ENCODE measurements around the gene NR2C1. TPM values are rescaled to one million over a fixed set of nuclear protein-coding genes. Genes with fewer than 3 reads are reported as not detected.
"Not testable (repeated sequence)": the region's sequence is repeated elsewhere in the genome, so short reads cannot be mapped to it uniquely, and the experiment has no call there.

The NR2C1 gene
- polyA plus RNA-seq, 1 donor, result 44.4 TPM

DNA sequence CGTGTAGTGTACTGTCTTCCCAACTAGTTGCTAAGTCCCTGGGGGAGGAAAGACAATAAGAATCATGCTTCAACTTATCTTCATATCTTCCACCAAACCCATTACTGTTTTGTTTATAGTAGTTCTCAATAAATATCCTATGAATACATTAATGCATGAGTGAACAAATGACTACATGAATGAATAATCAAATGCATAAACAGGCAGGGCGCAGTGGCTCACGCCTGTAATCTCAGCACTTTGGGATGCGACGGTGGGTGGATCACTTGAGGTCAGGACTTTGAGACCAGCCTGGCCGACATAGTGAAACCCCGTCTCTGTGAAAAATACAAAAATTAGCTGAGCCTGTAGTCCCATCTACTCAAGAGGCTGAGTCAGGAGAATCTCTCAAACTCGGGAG is 32.1 kb upstream of the NR2C1 start:
- no peaks in the 10 kb centered on the region for H3K27me3 ChIP-seq (ENCODE audit: control insufficient read depth, insufficient read depth, low read length)
- H3K4me1 ChIP-seq (ENCODE audit: control insufficient read depth, insufficient read depth, low read length), result peaks cover 4% of the 10 kb centered on the region
- no peaks in the 10 kb centered on the region for H3K9me3 ChIP-seq (ENCODE audit: control insufficient read depth, low read depth, low read length)
- DNase-seq, result no peak
- WGBS (ENCODE audit: insufficient coverage, low lambda C conversion rate), result no CpG with 5 or more reads among the region's 8 CpGs
- H3K36me3 ChIP-seq (ENCODE audit: control insufficient read depth, insufficient read depth, low read length), result peaks cover 32% of the 10 kb centered on the region
- no peak overlapping the region for H3K4me3 ChIP-seq (ENCODE audit: low read length)
- no peak overlapping the region for H3K27ac ChIP-seq (ENCODE audit: low read length)

DNA sequence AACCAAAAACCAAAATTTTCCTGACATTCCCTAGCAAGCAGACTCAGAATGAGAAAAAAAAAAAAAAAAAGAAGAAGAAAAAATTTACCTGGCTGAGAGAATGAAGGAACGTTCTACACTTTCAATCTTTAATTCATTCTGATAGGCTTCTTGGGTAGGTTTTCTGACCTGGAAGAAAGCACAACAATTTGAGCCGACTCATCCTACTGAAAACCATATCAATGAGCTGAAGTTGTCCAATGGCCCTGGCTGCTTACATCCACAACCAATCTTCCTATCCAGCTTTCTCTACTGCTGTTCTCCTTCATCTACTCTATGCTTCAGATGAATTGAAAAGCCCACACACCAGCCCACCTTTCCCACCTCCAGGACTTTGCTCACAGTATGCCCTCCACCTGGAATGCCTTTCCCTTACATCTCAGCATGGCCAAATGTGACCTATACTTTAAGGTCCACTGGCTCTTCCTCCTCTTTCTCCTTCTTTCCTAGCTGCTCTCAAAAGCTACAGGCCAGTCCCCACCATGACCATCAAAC is 31.6 kb upstream of the NR2C1 start:
- Histone ChIP-seq H3K27ac (ENCODE audit: low read length) (no peak overlapping the region), H3K4me1 (ENCODE audit: control insufficient read depth, insufficient read depth, low read length) (peaks cover 4% of the 10 kb centered on the region), H3K27me3 (ENCODE audit: control insufficient read depth, insufficient read depth, low read length) (no peaks in the 10 kb centered on the region), H3K4me3 (ENCODE audit: low read length) (no peak overlapping the region), H3K36me3 (ENCODE audit: control insufficient read depth, insufficient read depth, low read length) (peaks cover 32% of the 10 kb centered on the region), H3K9me3 (ENCODE audit: control insufficient read depth, low read depth, low read length) (no peaks in the 10 kb centered on the region)
- no CpG with 5 or more reads among the region's 2 CpGs for WGBS (ENCODE audit: insufficient coverage, low lambda C conversion rate)
- no peak for DNase-seq

DNA sequence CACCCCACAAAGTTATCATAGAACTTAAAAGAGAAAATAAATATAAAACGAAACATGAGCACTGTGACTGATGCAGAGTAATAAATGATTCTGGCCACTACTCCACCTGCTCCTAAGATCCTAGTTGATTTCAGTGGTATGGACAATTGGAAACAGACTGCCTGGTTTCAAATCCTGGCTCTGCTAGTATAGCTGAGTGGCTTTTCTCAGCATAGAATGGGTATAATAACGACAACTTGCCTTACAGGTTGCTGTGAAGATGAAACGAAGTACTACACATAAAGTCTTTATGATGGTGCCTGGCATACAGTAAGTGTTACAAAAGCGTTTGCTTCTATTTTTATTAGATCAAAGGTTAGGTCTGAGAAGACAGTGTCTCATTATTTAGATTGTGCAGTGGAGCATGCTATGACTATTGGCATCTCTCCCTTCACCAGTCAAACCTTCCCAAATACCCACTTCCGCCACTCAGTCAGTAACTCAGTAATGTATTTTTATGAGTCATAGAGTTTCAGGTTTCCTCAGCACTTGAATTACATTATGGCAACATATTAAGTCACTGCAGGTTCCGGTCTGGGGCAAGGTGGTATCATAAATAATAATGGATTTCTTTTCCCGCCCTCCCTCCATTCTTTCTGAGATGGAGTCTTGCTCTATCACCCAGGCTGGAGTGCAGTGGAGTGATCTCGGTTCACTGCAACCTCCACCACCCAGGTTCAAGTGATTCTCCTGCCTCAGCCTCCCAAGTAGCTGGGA is 29.7 kb upstream of the NR2C1 start:
- Histone ChIP-seq H3K4me1 (ENCODE audit: control insufficient read depth, insufficient read depth, low read length) (peaks cover 18% of the 10 kb centered on the region), H3K27me3 (ENCODE audit: control insufficient read depth, insufficient read depth, low read length) (no peaks in the 10 kb centered on the region), H3K27ac (ENCODE audit: low read length) (peak overlapping the region; percentile 35), H3K9me3 (ENCODE audit: control insufficient read depth, low read depth, low read length) (no peaks in the 10 kb centered on the region), H3K36me3 (ENCODE audit: control insufficient read depth, insufficient read depth, low read length) (peaks cover 22% of the 10 kb centered on the region), H3K4me3 (ENCODE audit: low read length) (no peak overlapping the region)
- WGBS (ENCODE audit: insufficient coverage, low lambda C conversion rate), result no CpG with 5 or more reads among the region's 8 CpGs
- DNase-seq, result peak; percentile 42 to 74

DNA sequence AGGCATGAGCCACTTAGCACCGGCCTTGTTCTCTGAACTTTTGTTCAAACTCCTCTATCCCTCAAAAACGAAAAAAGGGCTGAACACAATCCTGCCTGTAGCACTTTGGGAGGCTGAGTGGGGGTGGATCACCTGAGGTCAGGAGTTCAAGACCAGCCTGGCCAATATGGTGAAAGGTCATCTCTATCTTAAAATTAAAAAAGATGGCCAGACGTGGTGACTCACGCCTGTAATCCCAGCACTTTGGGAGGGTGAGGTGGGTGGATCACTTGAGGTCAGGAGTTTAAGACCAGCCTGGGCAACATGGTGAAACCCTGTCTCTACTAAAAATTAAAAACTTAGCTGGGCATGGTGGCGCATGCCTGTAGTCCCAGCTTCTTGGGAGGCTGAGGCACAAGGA is 28.5 kb upstream of the NR2C1 start:
- not testable (repeated sequence) for H3K9me3 ChIP-seq (ENCODE audit: control insufficient read depth, low read depth, low read length); H3K27me3 ChIP-seq (ENCODE audit: control insufficient read depth, insufficient read depth, low read length); H3K27ac ChIP-seq (ENCODE audit: low read length); DNase-seq; H3K4me3 ChIP-seq (ENCODE audit: low read length)
- Histone ChIP-seq H3K36me3 (ENCODE audit: control insufficient read depth, insufficient read depth, low read length) (peaks cover 14% of the 10 kb centered on the region), H3K4me1 (ENCODE audit: control insufficient read depth, insufficient read depth, low read length) (peaks cover 22% of the 10 kb centered on the region)
- WGBS (ENCODE audit: insufficient coverage, low lambda C conversion rate), result no CpG with 5 or more reads among the region's 5 CpGs

DNA sequence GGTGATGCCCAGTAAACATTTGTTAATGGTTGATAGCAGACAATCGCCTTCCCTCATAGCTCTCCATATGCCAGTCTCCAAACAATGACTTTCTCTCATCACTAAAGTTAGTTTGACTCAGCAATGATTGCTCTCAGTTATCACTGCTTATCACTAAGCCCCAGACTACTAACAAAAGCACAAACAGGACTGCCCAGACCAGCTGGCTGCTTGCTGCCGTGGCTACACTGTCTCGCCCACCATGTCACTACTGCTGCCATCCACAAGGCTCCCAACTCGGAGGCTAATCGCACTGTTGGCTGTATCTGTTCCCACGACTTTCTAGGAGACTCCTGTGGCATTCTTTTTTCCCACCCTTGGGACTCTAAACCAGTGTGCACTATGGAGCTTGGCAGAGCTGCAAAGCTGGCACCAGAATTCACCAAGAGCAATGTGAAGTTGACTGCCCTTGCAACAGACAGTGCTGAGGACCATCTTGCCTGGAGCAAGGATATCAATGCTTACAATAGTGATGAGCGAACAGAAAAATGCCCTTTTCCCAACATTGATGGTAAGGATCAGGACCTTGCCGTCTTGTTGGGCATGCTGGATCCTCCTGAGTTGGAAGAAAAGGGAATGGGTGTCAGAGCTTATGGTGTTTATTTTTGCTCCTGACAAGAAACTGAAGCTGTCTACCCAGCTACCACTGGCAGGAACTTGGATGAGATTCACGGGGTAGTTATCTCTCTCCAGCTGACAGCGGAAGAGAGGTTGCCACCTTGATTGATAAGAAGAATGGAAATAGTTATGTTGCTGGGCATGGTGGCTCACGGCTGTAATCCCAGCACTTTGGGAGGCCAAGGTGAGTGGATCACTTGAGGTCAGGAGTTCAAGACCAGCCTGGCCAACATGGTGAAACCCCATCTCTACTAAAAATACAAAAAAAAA is 27.1 kb upstream of the NR2C1 start:
- WGBS (ENCODE audit: insufficient coverage, low lambda C conversion rate), result no CpG with 5 or more reads among the region's 11 CpGs
- Histone ChIP-seq H3K9me3 (ENCODE audit: control insufficient read depth, low read depth, low read length) (no peaks in the 10 kb centered on the region), H3K27me3 (ENCODE audit: control insufficient read depth, insufficient read depth, low read length) (no peaks in the 10 kb centered on the region), H3K36me3 (ENCODE audit: control insufficient read depth, insufficient read depth, low read length) (peaks cover 14% of the 10 kb centered on the region), H3K4me1 (ENCODE audit: control insufficient read depth, insufficient read depth, low read length) (peaks cover 22% of the 10 kb centered on the region), H3K4me3 (ENCODE audit: low read length) (no peak overlapping the region), H3K27ac (ENCODE audit: low read length) (no peak overlapping the region)
- peak in 1 of 2 donors; percentile 51 for DNase-seq

DNA sequence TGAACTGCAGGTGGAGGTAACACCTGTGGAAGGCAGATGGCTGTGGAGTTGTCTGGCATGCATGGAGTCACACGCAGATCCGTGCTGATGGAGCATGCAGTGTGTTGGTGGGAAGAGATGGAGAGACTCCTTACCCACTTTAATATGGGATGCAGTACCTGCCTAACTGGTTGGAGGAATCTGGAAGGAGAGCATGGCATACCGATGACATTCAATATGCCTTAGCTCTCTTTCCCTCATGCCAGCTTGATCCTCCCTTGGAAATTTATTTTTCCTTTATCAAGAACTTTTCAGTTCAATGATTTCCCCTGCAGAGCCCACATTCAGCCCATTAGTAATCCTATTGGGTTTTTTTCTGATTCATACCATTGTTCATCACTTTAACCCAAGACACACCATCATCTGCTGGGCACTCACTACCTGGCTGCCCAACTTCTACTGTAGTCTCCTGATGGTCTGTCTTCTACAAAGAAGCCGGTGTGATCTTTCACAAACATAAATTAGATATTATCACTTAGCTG is 25.9 kb upstream of the NR2C1 start:
- H3K27me3 ChIP-seq (ENCODE audit: control insufficient read depth, insufficient read depth, low read length), result no peaks in the 10 kb centered on the region
- DNase-seq, result no peak
- H3K4me3 ChIP-seq (ENCODE audit: low read length), result no peak overlapping the region
- peaks cover 22% of the 10 kb centered on the region for H3K4me1 ChIP-seq (ENCODE audit: control insufficient read depth, insufficient read depth, low read length)
- no peaks in the 10 kb centered on the region for H3K9me3 ChIP-seq (ENCODE audit: control insufficient read depth, low read depth, low read length)
- 100% methylated on average over 1 of the region's 4 CpGs for WGBS (ENCODE audit: insufficient coverage, low lambda C conversion rate)
- no peak overlapping the region for H3K27ac ChIP-seq (ENCODE audit: low read length)
- H3K36me3 ChIP-seq (ENCODE audit: control insufficient read depth, insufficient read depth, low read length), result peaks cover 8% of the 10 kb centered on the region

DNA sequence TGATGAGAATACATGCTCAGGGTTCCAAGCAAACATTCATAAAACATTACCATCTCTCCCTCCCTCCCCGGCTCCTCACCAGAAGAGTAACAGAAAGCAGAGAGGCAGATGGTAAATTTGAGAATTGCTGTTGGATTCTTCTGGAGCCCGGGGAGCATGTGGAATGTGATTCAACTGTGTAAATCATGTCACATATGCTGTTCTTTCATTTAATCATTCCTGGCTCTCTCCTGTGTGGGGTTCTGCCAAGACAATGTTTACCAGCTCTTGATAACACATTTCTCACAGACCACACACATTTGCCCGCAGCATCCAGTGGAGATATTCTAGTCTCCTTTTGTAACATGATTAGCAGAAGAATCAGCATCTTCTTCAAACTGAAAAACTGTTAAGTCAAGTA is 23.4 kb upstream of the NR2C1 start:
- H3K27ac ChIP-seq (ENCODE audit: low read length), result no peak overlapping the region
- H3K36me3 ChIP-seq (ENCODE audit: control insufficient read depth, insufficient read depth, low read length), result peaks cover 8% of the 10 kb centered on the region
- H3K9me3 ChIP-seq (ENCODE audit: control insufficient read depth, low read depth, low read length), result no peaks in the 10 kb centered on the region
- H3K27me3 ChIP-seq (ENCODE audit: control insufficient read depth, insufficient read depth, low read length), result no peaks in the 10 kb centered on the region
- H3K4me1 ChIP-seq (ENCODE audit: control insufficient read depth, insufficient read depth, low read length), result peaks cover 18% of the 10 kb centered on the region
- no peak overlapping the region for H3K4me3 ChIP-seq (ENCODE audit: low read length)
- no CpG with 5 or more reads among the region's 3 CpGs for WGBS (ENCODE audit: insufficient coverage, low lambda C conversion rate)
- peak in 1 of 2 donors; percentile 21 for DNase-seq

DNA sequence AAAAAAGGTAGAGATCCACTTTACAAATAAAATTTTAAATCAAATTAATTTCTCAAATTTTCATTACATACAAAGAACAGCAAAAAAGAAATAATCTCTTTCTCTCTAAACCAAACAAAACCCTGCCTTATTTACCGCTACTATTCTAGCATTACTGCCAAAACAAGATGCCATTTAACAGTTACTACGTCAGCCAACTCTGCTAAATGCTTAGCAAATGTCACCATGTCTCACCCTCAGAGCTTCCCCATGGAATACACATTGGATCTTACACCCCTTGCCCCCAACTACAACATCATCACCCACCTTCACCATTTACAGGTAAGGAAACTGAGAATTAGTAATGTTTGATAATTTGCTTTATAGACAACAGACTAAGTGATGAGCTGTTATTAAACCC is 23.0 kb upstream of the NR2C1 start:
- no peaks in the 10 kb centered on the region for H3K27me3 ChIP-seq (ENCODE audit: control insufficient read depth, insufficient read depth, low read length)
- H3K27ac ChIP-seq (ENCODE audit: low read length), result no peak overlapping the region
- DNase-seq, result no peak
- no peaks in the 10 kb centered on the region for H3K9me3 ChIP-seq (ENCODE audit: control insufficient read depth, low read depth, low read length)
- WGBS (ENCODE audit: insufficient coverage, low lambda C conversion rate), result 100% methylated on average over 1 of the region's 2 CpGs
- H3K4me1 ChIP-seq (ENCODE audit: control insufficient read depth, insufficient read depth, low read length), result peaks cover 18% of the 10 kb centered on the region
- H3K36me3 ChIP-seq (ENCODE audit: control insufficient read depth, insufficient read depth, low read length), result peaks cover 10% of the 10 kb centered on the region
- no peak overlapping the region for H3K4me3 ChIP-seq (ENCODE audit: low read length)

DNA sequence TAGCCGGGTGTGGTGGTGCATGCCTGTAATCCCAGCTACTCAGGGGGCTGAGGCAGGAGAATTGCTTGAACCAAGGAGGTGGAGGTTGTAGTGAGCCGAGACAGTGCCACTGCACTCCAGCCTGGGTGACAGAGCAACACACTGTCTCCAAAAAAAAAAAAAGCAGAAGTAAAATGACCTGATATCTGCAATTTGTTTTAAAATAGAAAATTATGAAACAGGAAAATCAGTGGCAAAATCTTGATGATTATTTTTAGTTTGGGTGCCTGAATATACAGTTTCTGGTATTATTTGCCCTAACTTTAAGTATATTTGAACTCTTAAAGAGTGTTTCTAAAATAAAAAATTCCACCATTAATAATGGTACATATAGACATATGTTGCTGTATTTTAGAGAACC is 22.4 kb upstream of the NR2C1 start:
- not testable (repeated sequence) for H3K4me3 ChIP-seq (ENCODE audit: low read length); DNase-seq; H3K27ac ChIP-seq (ENCODE audit: low read length); H3K27me3 ChIP-seq (ENCODE audit: control insufficient read depth, insufficient read depth, low read length); H3K9me3 ChIP-seq (ENCODE audit: control insufficient read depth, low read depth, low read length)
- WGBS (ENCODE audit: insufficient coverage, low lambda C conversion rate), result 100% methylated on average over 1 of the region's 2 CpGs
- Histone ChIP-seq H3K36me3 (ENCODE audit: control insufficient read depth, insufficient read depth, low read length) (peaks cover 11% of the 10 kb centered on the region), H3K4me1 (ENCODE audit: control insufficient read depth, insufficient read depth, low read length) (peaks cover 18% of the 10 kb centered on the region)

DNA sequence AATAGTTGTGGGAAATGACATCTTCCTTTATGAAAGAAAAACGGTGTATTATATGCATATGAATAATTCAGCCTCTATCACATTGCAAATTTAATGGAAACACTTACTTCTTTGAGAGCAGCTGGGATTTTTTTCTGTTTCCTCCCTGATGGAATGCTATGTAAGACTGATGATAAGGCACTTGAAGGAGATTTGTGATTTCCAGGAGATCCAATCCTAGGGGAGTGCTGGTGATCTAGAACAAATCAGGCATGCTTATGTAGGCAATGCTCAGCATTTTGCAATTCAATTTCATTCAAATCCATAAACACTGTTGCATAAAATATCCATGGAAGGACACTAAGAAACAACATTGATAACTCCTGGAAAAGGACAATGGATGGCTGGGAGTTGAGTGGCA is 16.0 kb upstream of the NR2C1 start:
- WGBS (ENCODE audit: insufficient coverage, low lambda C conversion rate), result 83% methylated on average over 1 of the region's 1 CpG
- Histone ChIP-seq H3K27me3 (ENCODE audit: control insufficient read depth, insufficient read depth, low read length) (no peaks in the 10 kb centered on the region), H3K4me1 (ENCODE audit: control insufficient read depth, insufficient read depth, low read length) (peaks cover 2% of the 10 kb centered on the region), H3K36me3 (ENCODE audit: control insufficient read depth, insufficient read depth, low read length) (peaks cover 21% of the 10 kb centered on the region), H3K4me3 (ENCODE audit: low read length) (no peak overlapping the region), H3K9me3 (ENCODE audit: control insufficient read depth, low read depth, low read length) (no peaks in the 10 kb centered on the region), H3K27ac (ENCODE audit: low read length) (no peak overlapping the region)
- no peak for DNase-seq

Measured in large intestine (tissue), 3 donors.